BJ (cell line): ENCODE results near the gene ACSS1. TPM values are rescaled to one million over a fixed set of nuclear protein-coding genes. Genes with fewer than 3 reads are reported as not detected.

Source experiments
- CTCF ChIA-PET: fragments of 350-600 bp; formaldehyde crosslinking; extraction: SDS; loops from one replicate; lab custom pipeline; 2021; ENCODE audit warnings: antibody characterized with exemption, inconsistent platforms; lab: Yijun Ruan, JAX
- POLR2A ChIA-PET: fragments of 300-600 bp; sonication (Branson Sonifier 250); formaldehyde crosslinking; extraction: SDS; loops from one replicate; lab custom pipeline; 2021; ENCODE audit warnings: antibody characterized with exemption; lab: Charles Lee
- DNase-seq: peaks from one replicate; pipeline ENCODE4 v3.0.0-alpha.2; 2011; ENCODE audit warnings: low read depth
- H3K27me3 ChIP-seq: 2 replicates; pipeline ENCODE4 v1.6.0; 2011; ENCODE audit warnings: low read length; ENCODE audit not compliant: control insufficient read depth, insufficient read depth
- H3K36me3 ChIP-seq: 2 replicates; pipeline ENCODE4 v1.5.1; 2011; ENCODE audit warnings: low read length; ENCODE audit not compliant: control insufficient read depth, insufficient read depth
- H3K4me3 ChIP-seq: 2 replicates; pipeline ENCODE4 v1.5.1; 2011; ENCODE audit warnings: low read depth, mild to moderate bottlenecking, control low read depth, low read length
- polyA plus RNA-seq: library from polyadenylated mRNA; depleted of rRNA; stranded (reverse); fragments of >200 nt; gene quantifications from 2 replicates; pipeline ENCODE4 v1.2.3, GENCODE V29; 2011
- TF ChIP-seq, protein P1 (sequence below): IDR thresholded peaks from 2 replicates; pipeline ENCODE4 v1.5.1; 2011; ENCODE audit warnings: low read depth, mild to moderate bottlenecking, control low read depth, inconsistent platforms, low read length, moderate library complexity; ENCODE audit not compliant: insufficient read depth

The ACSS1 gene
- polyA plus RNA-seq, 1 experiment = 6.3 TPM

DNA sequence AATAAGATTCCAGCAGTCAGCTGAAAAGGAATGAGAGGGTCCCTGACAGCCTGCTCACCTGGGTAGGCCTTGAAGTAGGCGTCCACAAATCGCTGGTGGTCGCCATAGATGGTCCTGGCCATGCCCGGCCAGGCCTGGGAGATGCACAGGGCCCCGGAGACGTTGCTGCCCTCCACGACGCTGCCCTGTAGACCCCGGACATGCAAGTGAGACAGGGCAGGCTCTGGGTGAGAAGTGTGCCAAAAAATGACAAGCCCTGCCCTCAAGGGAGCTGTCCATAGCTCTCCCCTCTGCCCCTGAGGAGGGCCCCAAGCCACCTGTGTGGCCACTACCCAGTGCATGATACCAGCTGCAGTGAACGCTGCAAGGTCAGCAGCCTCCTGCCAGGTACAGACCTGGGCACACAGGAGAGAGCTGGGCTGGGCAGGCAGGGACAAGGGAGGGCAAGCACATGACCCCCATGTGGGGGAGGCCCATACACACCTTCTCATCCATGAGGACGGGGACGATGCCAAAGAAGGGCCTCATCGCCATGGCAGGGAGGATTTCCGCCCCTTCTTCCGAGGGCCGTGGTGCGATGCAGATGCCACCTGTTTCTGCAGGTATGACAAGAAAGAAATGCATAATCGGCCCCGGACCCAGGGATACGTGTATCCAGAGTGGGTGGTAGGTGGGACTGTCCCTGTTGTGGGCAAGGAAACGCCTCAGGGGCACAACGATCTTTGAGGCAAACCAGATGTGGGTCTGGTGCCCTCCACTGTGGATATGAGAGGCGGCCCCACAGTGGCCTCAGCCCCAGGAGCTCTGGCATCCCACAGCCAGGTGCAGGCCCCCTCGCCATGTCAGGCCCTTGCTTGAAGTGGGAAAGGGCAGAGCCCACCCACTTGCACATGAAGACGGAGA, 44.2 kb downstream of the ACSS1 start:
- TF ChIP-seq, protein P1, sequence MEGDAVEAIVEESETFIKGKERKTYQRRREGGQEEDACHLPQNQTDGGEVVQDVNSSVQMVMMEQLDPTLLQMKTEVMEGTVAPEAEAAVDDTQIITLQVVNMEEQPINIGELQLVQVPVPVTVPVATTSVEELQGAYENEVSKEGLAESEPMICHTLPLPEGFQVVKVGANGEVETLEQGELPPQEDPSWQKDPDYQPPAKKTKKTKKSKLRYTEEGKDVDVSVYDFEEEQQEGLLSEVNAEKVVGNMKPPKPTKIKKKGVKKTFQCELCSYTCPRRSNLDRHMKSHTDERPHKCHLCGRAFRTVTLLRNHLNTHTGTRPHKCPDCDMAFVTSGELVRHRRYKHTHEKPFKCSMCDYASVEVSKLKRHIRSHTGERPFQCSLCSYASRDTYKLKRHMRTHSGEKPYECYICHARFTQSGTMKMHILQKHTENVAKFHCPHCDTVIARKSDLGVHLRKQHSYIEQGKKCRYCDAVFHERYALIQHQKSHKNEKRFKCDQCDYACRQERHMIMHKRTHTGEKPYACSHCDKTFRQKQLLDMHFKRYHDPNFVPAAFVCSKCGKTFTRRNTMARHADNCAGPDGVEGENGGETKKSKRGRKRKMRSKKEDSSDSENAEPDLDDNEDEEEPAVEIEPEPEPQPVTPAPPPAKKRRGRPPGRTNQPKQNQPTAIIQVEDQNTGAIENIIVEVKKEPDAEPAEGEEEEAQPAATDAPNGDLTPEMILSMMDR = no peak
- Histone ChIP-seq H3K36me3 (peaks cover 3% of the 10 kb centered on the region), H3K27me3 (no peaks in the 10 kb centered on the region), H3K4me3 (no peak overlapping the region)
- POLR2A ChIA-PET = no interaction called here
- no peak for DNase-seq
- CTCF ChIA-PET = interaction anchor here (1.3 kb wide), 1 partner anchor 20 kb away, joined by 3 read pairs; no protein-coding TSS in a partner anchor

DNA sequence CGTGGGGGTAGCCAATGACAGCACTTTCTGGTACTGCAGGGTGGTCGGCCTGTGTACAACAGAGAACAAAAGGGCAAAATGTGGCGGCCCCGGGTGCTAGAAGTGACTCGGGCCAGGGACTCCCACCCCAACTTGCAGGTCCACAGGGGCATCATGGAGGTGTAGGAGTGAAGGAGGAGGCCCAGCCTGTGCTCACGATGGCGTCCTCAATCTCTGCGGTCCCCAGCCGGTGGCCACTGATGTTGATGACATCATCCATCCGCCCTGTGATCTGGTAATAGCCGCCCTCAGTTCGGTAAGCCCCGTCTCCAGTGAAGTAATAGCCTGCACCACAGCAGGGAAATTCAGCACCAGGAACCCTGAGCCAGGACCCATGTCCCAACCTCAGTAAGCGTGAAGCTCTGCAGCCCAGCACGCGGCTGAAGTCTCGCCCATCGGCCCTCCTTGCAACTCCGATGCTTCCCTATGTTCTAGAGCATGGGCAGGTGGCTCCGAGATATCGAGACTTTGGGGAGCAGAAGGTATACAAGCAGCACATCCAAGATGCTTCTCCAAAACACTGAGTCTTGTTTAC, 45.2 kb downstream of the ACSS1 start:
- POLR2A ChIA-PET = no interaction called here
- CTCF ChIA-PET = interaction anchor here (0.7 kb wide), 1 partner anchor 9 kb away, joined by 3 read pairs; no protein-coding TSS in a partner anchor
- TF ChIP-seq, protein P1 = no peak
- Histone ChIP-seq H3K4me3 (no peak overlapping the region), H3K36me3 (peaks cover 3% of the 10 kb centered on the region), H3K27me3 (no peaks in the 10 kb centered on the region)
- DNase-seq = no peak

DNA sequence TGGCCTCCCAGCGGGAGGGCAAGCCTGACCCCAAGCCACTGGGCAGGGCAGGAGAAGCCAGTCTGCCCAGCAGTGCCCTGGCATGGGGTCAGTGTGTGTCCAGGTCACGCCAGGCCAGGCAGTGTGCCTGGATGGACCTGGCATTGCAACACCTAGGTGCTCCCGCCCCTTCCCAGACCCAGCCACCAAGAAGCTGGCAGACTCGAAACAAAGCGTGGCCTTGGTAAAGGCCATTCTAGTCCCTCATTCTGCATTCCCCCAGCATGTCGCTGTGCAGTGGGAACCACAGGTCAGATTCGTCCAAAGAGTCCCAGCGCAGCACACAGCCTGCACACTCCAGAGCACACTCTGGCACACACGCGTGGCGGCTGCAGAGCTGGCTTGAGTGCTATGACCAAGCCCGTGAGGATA, 46.1 kb downstream of the ACSS1 start:
- ChIA-PET CTCF (interaction anchor here (2.6 kb wide), 1 partner anchor 18 kb away, joined by 7 read pairs; no protein-coding TSS in a partner anchor), POLR2A (no interaction called here)

DNA sequence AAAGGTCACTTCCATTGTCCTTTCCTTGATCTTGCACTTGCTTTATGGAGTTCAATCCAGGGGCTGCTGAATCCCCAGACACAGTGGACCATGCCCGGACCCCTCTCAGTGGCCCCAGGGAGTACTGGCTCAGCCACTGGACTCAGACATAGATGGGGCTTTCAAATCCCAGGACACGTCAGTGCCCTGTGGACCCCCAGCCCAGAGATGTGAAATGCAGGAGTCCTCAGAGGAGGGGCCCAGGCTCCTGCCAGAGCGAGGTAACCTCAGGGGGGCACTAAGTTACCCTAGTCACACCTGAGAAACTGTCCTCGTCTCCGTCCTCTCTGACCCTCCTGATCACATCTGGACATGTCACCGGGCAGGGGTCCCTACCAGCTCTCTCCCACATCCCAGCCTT, 46.7 kb downstream of the ACSS1 start:
- ChIA-PET POLR2A (no interaction called here), CTCF (interaction anchor here (1.0 to 2.6 kb wide), 2 partner anchors 12 to 18 kb away, joined by 3 to 7 read pairs; no protein-coding TSS in a partner anchor)
- Histone ChIP-seq H3K27me3 (no peaks in the 10 kb centered on the region), H3K4me3 (no peak overlapping the region), H3K36me3 (peaks cover 4% of the 10 kb centered on the region)
- DNase-seq = no peak
- TF ChIP-seq, protein P1 = no peak

More for the DNA sequence above, 46.1 kb downstream of the ACSS1 start:
- DNase-seq = no peak
- no peak overlapping the region for H3K4me3 ChIP-seq
- H3K36me3 ChIP-seq = peaks cover 3% of the 10 kb centered on the region
- TF ChIP-seq, protein P1 = no peak
- H3K27me3 ChIP-seq = no peaks in the 10 kb centered on the region
